ENCODE measurements around the gene SPRED2. TPM values are rescaled to one million over a fixed set of nuclear protein-coding genes. Genes with fewer than 3 reads are reported as not detected.
A peak's percentile ranks its signal among the peaks of the same experiment; 100 is the strongest.

Gene SPRED2
- total and polyA plus RNA-seq, 7 experiments from 2014 or later, result 0.34 to 7.9 (median 0.57) TPM

- H3K4me3 ChIP-seq (ENCODE audit: low read length), result no peak overlapping the region
- ChIA-PET POLR2A (interaction anchor here (1.6 kb wide), 1 partner anchor 11 kb away, joined by 6 read pairs; no protein-coding TSS in a partner anchor), CTCF (interaction anchor here (0.6 kb wide), 1 partner anchor 8 kb away, joined by 3 read pairs; no protein-coding TSS in a partner anchor)
- H3K4me1 ChIP-seq (ENCODE audit: control insufficient read depth in 2 of 2, insufficient read depth in 2 of 2, low read length in 2 of 2), result peaks cover 0 to 5% of the 10 kb centered on the region in 2 donors
- DNase-seq, result no peak
- ATAC-seq, result no peak
- no peaks in the 10 kb centered on the region for H3K9me3 ChIP-seq (ENCODE audit: control insufficient read depth in 2 of 3, low read length in 3 of 3)
- H3K27me3 ChIP-seq (ENCODE audit: control insufficient read depth in 2 of 2, insufficient read depth in 2 of 2, low read length in 2 of 2), result no peaks in the 10 kb centered on the region
- peaks cover 0 to 10% (median 0%) of the 10 kb centered on the region in 5 donors for H3K36me3 Mint-ChIP-seq
- H3K27me3 Mint-ChIP-seq, result peaks cover 0 to 4% (median 0%) of the 10 kb centered on the region in 5 donors
- no peaks in the 10 kb centered on the region for H3K36me3 ChIP-seq (ENCODE audit: control insufficient read depth in 2 of 3, insufficient read depth in 3 of 3, low read length in 3 of 3)
- peak overlapping the region in 1 of 10 donors; percentile 28 for H3K4me3 Mint-ChIP-seq
- peaks cover 13 to 34% (median 33%) of the 10 kb centered on the region in 7 donors for H3K4me1 Mint-ChIP-seq
- intact Hi-C loops (cut with micrococcal nuclease), result no loop called here
- H3K27ac ChIP-seq (ENCODE audit: low read depth, low read length), result no peak overlapping the region
- no peak overlapping the region for H3K27ac Mint-ChIP-seq
- H3K9me3 Mint-ChIP-seq, result peaks cover 0 to 4% (median 0%) of the 10 kb centered on the region in 11 donors
Observed at GRCh38 chr2:65417509-65418085, 14.8 kb downstream of the SPRED2 start.

GRCh38 chr2:65416945-65417344 lies 15.5 kb downstream of the SPRED2 start:
- POLR2A ChIA-PET, result no interaction called here
- intact Hi-C loops (cut with micrococcal nuclease), result no loop called here
- Histone ChIP-seq H3K4me3 (ENCODE audit: low read length) (no peak overlapping the region), H3K9me3 (ENCODE audit: control insufficient read depth in 2 of 3, low read length in 3 of 3) (no peaks in the 10 kb centered on the region), H3K27me3 (ENCODE audit: control insufficient read depth in 2 of 2, insufficient read depth in 2 of 2, low read length in 2 of 2) (no peaks in the 10 kb centered on the region), H3K27ac (ENCODE audit: low read depth, low read length) (no peak overlapping the region), H3K4me1 (ENCODE audit: control insufficient read depth in 2 of 2, insufficient read depth in 2 of 2, low read length in 2 of 2) (peaks cover 0 to 5% of the 10 kb centered on the region in 2 donors), H3K36me3 (ENCODE audit: control insufficient read depth in 2 of 3, insufficient read depth in 3 of 3, low read length in 3 of 3) (no peaks in the 10 kb centered on the region)
- CTCF ChIA-PET, result no interaction called here
- Mint-ChIP-seq H3K36me3 (peaks cover 0 to 10% (median 0%) of the 10 kb centered on the region in 5 donors), H3K4me3 (peak overlapping the region in 5 of 10 donors; percentile 2 to 34 (median 15)), H3K27me3 (peaks cover 0 to 4% (median 0%) of the 10 kb centered on the region in 5 donors), H3K9me3 (peaks cover 0 to 4% (median 0%) of the 10 kb centered on the region in 11 donors), H3K4me1 (peaks cover 12 to 34% (median 32%) of the 10 kb centered on the region in 7 donors), H3K27ac (peak overlapping the region in 1 of 9 donors; percentile 28)
- ATAC-seq, result peak; percentile 26
- DNase-seq, result peak in 2 of 9 donors; percentile 25 to 27

GRCh38 chr2:65416321-65416720 lies 16.1 kb downstream of the SPRED2 start:
- intact Hi-C loops (cut with micrococcal nuclease), result no loop called here
- no peaks in the 10 kb centered on the region for H3K36me3 ChIP-seq (ENCODE audit: control insufficient read depth in 2 of 3, insufficient read depth in 3 of 3, low read length in 3 of 3)

GRCh38 chr2:65415091-65415490 lies 17.3 kb downstream of the SPRED2 start:
- H3K4me1 Mint-ChIP-seq, result peaks cover 5 to 26% (median 24%) of the 10 kb centered on the region in 7 donors
- H3K27ac Mint-ChIP-seq, result no peak overlapping the region
- H3K9me3 ChIP-seq (ENCODE audit: control insufficient read depth in 2 of 3, low read length in 3 of 3), result no peaks in the 10 kb centered on the region
- peaks cover 0 to 1% (median 0%) of the 10 kb centered on the region in 11 donors for H3K9me3 Mint-ChIP-seq
- peaks cover 0 to 5% of the 10 kb centered on the region in 2 donors for H3K4me1 ChIP-seq (ENCODE audit: control insufficient read depth in 2 of 2, insufficient read depth in 2 of 2, low read length in 2 of 2)
- ChIA-PET CTCF (no interaction called here), POLR2A (interaction anchor here (0.7 kb wide), 1 partner anchor 350 kb away, joined by 4 read pairs; no protein-coding TSS in a partner anchor)
- no peak overlapping the region for H3K4me3 Mint-ChIP-seq
- ATAC-seq (no peak), DNase-seq (no peak)
- peaks cover 0 to 6% (median 0%) of the 10 kb centered on the region in 5 donors for H3K36me3 Mint-ChIP-seq
- H3K27ac ChIP-seq (ENCODE audit: low read depth, low read length), result no peak overlapping the region
- no peaks in the 10 kb centered on the region for H3K36me3 ChIP-seq (ENCODE audit: control insufficient read depth in 2 of 3, insufficient read depth in 3 of 3, low read length in 3 of 3)
- intact Hi-C loops (cut with micrococcal nuclease), result no loop called here
- H3K4me3 ChIP-seq (ENCODE audit: low read length), result no peak overlapping the region
- no peaks in the 10 kb centered on the region for H3K27me3 ChIP-seq (ENCODE audit: control insufficient read depth in 2 of 2, insufficient read depth in 2 of 2, low read length in 2 of 2)
- peaks cover 0 to 1% (median 0%) of the 10 kb centered on the region in 5 donors for H3K27me3 Mint-ChIP-seq

More at GRCh38 chr2:65416321-65416720, 16.1 kb downstream of the SPRED2 start:
- POLR2A ChIA-PET, result no interaction called here
- peaks cover 11 to 34% (median 30%) of the 10 kb centered on the region in 7 donors for H3K4me1 Mint-ChIP-seq
- Histone ChIP-seq H3K4me3 (ENCODE audit: low read length) (no peak overlapping the region), H3K4me1 (ENCODE audit: control insufficient read depth in 2 of 2, insufficient read depth in 2 of 2, low read length in 2 of 2) (peaks cover 0 to 5% of the 10 kb centered on the region in 2 donors), H3K27ac (ENCODE audit: low read depth, low read length) (no peak overlapping the region), H3K9me3 (ENCODE audit: control insufficient read depth in 2 of 3, low read length in 3 of 3) (no peaks in the 10 kb centered on the region), H3K27me3 (ENCODE audit: control insufficient read depth in 2 of 2, insufficient read depth in 2 of 2, low read length in 2 of 2) (no peaks in the 10 kb centered on the region)
- no peak overlapping the region for H3K4me3 Mint-ChIP-seq
- peaks cover 0 to 4% (median 0%) of the 10 kb centered on the region in 11 donors for H3K9me3 Mint-ChIP-seq
- ATAC-seq (no peak), DNase-seq (no peak)
- H3K36me3 Mint-ChIP-seq, result peaks cover 0 to 10% (median 0%) of the 10 kb centered on the region in 5 donors
- H3K27ac Mint-ChIP-seq, result no peak overlapping the region
- H3K27me3 Mint-ChIP-seq, result peaks cover 0 to 4% (median 0%) of the 10 kb centered on the region in 5 donors
- CTCF ChIA-PET, result no interaction called here

- no peak for DNase-seq
- ChIA-PET CTCF (no interaction called here), POLR2A (no interaction called here)
- no peaks in the 10 kb centered on the region for H3K9me3 ChIP-seq (ENCODE audit: control insufficient read depth in 2 of 3, low read length in 3 of 3)
- peaks cover 0 to 5% (median 0%) of the 10 kb centered on the region in 5 donors for H3K27me3 Mint-ChIP-seq
- peaks cover 0 to 1% (median 0%) of the 10 kb centered on the region in 11 donors for H3K9me3 Mint-ChIP-seq
- intact Hi-C loops (cut with micrococcal nuclease), result no loop called here
- no peak overlapping the region for H3K4me3 ChIP-seq (ENCODE audit: low read length)
- H3K4me1 Mint-ChIP-seq, result peaks cover 5 to 26% (median 24%) of the 10 kb centered on the region in 7 donors
- H3K36me3 ChIP-seq (ENCODE audit: control insufficient read depth in 2 of 3, insufficient read depth in 3 of 3, low read length in 3 of 3), result no peaks in the 10 kb centered on the region
- H3K27ac ChIP-seq (ENCODE audit: low read depth, low read length), result no peak overlapping the region
- H3K27ac Mint-ChIP-seq, result no peak overlapping the region
- H3K4me3 Mint-ChIP-seq, result no peak overlapping the region
- peaks cover 0 to 6% (median 0%) of the 10 kb centered on the region in 5 donors for H3K36me3 Mint-ChIP-seq
- peaks cover 0 to 5% of the 10 kb centered on the region in 2 donors for H3K4me1 ChIP-seq (ENCODE audit: control insufficient read depth in 2 of 2, insufficient read depth in 2 of 2, low read length in 2 of 2)
- ATAC-seq, result no peak
- H3K27me3 ChIP-seq (ENCODE audit: control insufficient read depth in 2 of 2, insufficient read depth in 2 of 2, low read length in 2 of 2), result no peaks in the 10 kb centered on the region
Observed at GRCh38 chr2:65413610-65414009, 18.8 kb downstream of the SPRED2 start.

- CTCF ChIA-PET, result no interaction called here
- Mint-ChIP-seq H3K36me3 (peaks cover 0 to 6% (median 0%) of the 10 kb centered on the region in 5 donors), H3K9me3 (peaks cover 0 to 1% (median 0%) of the 10 kb centered on the region in 11 donors), H3K4me1 (peaks cover 5 to 24% (median 22%) of the 10 kb centered on the region in 7 donors), H3K27ac (no peak overlapping the region), H3K4me3 (no peak overlapping the region), H3K27me3 (peaks cover 0 to 7% (median 0%) of the 10 kb centered on the region in 5 donors)
- no peak for DNase-seq
- Histone ChIP-seq H3K27me3 (ENCODE audit: control insufficient read depth in 2 of 2, insufficient read depth in 2 of 2, low read length in 2 of 2) (no peaks in the 10 kb centered on the region), H3K9me3 (ENCODE audit: control insufficient read depth in 2 of 3, low read length in 3 of 3) (no peaks in the 10 kb centered on the region), H3K36me3 (ENCODE audit: control insufficient read depth in 2 of 3, insufficient read depth in 3 of 3, low read length in 3 of 3) (no peaks in the 10 kb centered on the region), H3K4me3 (ENCODE audit: low read length) (no peak overlapping the region), H3K4me1 (ENCODE audit: control insufficient read depth in 2 of 2, insufficient read depth in 2 of 2, low read length in 2 of 2) (peaks cover 0 to 5% of the 10 kb centered on the region in 2 donors), H3K27ac (ENCODE audit: low read depth, low read length) (no peak overlapping the region)
- intact Hi-C loops (cut with micrococcal nuclease), result no loop called here
- no peak for ATAC-seq
- POLR2A ChIA-PET, result no interaction called here
Observed at GRCh38 chr2:65413106-65413505, 19.3 kb downstream of the SPRED2 start.

All from naive thymus-derived CD4-positive, alpha-beta T cell (primary cell).